ENCODE data around the gene ZFHX2.

DNA sequence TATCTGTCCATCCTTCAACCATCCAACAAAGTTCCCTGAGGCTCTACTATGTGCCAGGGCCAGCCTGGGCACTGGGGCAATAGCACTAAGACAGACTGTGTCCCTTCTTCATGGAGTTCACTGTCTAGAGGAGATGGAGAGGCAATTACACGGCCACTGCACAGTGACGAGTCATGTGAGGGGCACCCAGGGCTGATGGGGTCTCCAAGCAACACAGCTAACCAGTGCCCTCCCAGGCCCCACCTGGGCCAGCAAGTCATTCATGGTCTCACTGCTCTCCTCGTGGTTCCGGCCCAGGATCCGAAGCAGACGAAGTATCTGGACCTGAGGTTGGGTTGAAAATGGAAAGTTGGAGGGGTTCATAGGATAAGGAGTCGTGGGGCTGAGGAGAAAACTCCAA lies 13.3 kb upstream of the ZFHX2 start:
- TF ChIP-seq POLR2A (IDR thresholded peaks at IDR 0.05): no peak
- TF ChIP-seq, protein P1, sequence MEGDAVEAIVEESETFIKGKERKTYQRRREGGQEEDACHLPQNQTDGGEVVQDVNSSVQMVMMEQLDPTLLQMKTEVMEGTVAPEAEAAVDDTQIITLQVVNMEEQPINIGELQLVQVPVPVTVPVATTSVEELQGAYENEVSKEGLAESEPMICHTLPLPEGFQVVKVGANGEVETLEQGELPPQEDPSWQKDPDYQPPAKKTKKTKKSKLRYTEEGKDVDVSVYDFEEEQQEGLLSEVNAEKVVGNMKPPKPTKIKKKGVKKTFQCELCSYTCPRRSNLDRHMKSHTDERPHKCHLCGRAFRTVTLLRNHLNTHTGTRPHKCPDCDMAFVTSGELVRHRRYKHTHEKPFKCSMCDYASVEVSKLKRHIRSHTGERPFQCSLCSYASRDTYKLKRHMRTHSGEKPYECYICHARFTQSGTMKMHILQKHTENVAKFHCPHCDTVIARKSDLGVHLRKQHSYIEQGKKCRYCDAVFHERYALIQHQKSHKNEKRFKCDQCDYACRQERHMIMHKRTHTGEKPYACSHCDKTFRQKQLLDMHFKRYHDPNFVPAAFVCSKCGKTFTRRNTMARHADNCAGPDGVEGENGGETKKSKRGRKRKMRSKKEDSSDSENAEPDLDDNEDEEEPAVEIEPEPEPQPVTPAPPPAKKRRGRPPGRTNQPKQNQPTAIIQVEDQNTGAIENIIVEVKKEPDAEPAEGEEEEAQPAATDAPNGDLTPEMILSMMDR (IDR thresholded peaks at IDR 0.05): no peak
